GM12892 (cell line): ENCODE measurements around the gene MT1M.

Source experiments
- POLR2A ChIP-seq: IDR thresholded peaks from 2 replicates; pipeline ENCODE4 v1.6.1; 2011; ENCODE audit warnings: low read depth, low read length, control low read depth
- POLR2AphosphoS5 ChIP-seq: IDR thresholded peaks from 2 replicates; pipeline ENCODE4 v1.6.1; 2011; ENCODE audit warnings: low read depth, low read length, control low read depth
- TAF1 ChIP-seq: IDR thresholded peaks from 2 replicates; pipeline ENCODE4 v1.6.1; 2011; ENCODE audit warnings: low read depth, mild to moderate bottlenecking, control low read depth, low read length, borderline replicate concordance

DNA sequence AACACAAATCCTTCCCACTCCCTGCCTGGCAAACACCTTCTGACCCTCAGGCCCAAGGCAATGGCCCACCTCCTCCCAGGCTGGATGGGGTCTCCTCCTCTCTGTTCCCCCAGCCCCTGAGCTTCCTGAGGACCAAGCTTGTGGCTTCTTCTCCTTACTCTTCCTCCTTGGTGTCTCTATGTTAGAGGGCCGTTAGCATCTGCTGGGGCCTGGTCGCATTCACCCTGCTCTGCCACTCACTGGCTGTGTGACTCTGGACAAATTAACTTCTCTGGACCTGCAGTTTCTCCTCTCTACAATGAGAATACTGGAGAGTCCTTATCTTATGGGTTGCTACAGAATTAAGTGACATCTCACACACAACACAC lies 24.8 kb upstream of the MT1M start:
- no peak for TF ChIP-seq POLR2A
- no peak for TF ChIP-seq POLR2AphosphoS5
- no peak for TF ChIP-seq TAF1
